IMR-90 (cell line): ENCODE results near the gene KRT5.

Experiments
- BHLHE40 ChIP-seq: fragments of 150-350 bp; IDR thresholded peaks from 2 replicates; pipeline ENCODE4 v1.6.1; 2016; ENCODE audit warnings: mild to moderate bottlenecking, low read depth, low read length
- CHD1 ChIP-seq: IDR thresholded peaks from 2 replicates; pipeline ENCODE4 v1.6.1; 2012; ENCODE audit warnings: low read depth, low read length, improper control_type of control experiment
- CTCF ChIP-seq: conservative IDR thresholded peaks from 2 replicates; pipeline ENCODE4 v1.5.1; 2012; ENCODE audit warnings: mild to moderate bottlenecking, low read depth, low read length, improper control_type of control experiment
- ELK1 ChIP-seq: fragments of 150-350 bp; IDR thresholded peaks from 2 replicates; pipeline ENCODE4 v1.6.1; 2016; ENCODE audit warnings: low read depth, mild to moderate bottlenecking, low read length, moderate library complexity, borderline replicate concordance
- MAFK ChIP-seq: IDR thresholded peaks from 2 replicates; pipeline ENCODE4 v1.6.1; 2012; ENCODE audit warnings: low read depth, low read length, improper control_type of control experiment
- MAZ ChIP-seq: IDR thresholded peaks from 2 replicates; pipeline ENCODE4 v1.6.1; 2012; ENCODE audit warnings: low read depth, mild to moderate bottlenecking, low read length, improper control_type of control experiment, moderate library complexity, borderline replicate concordance
- POLR2A ChIP-seq: IDR thresholded peaks from 2 replicates; pipeline ENCODE4 v1.6.1; 2012; ENCODE audit warnings: mild to moderate bottlenecking, low read depth, low read length
- RCOR1 ChIP-seq: IDR thresholded peaks from 2 replicates; pipeline ENCODE4 v1.6.1; 2012; ENCODE audit warnings: mild to moderate bottlenecking, low read length, improper control_type of control experiment; ENCODE audit not compliant: insufficient replicate concordance
- RFX5 ChIP-seq: IDR thresholded peaks from 2 replicates; pipeline ENCODE4 v1.8.0; 2012; ENCODE audit warnings: low read depth, mild to moderate bottlenecking, low read length, moderate library complexity
- SMC3 ChIP-seq: fragments of 150-350 bp; IDR thresholded peaks from 2 replicates; pipeline ENCODE4 v1.6.1; 2016; ENCODE audit warnings: low read depth, mild to moderate bottlenecking, antibody characterized with exemption, low read length, moderate library complexity
- USF2 ChIP-seq: fragments of 150-350 bp; IDR thresholded peaks from 2 replicates; pipeline ENCODE4 v1.6.1; 2017; ENCODE audit warnings: mild to moderate bottlenecking, antibody characterized with exemption, low read length, low read depth

GRCh38 chr12:52524898-52525591 is 4.9 kb upstream of the KRT5 start:
- TF ChIP-seq POLR2A: no peak
- no peak for TF ChIP-seq ELK1
- no peak for TF ChIP-seq CTCF
- TF ChIP-seq RCOR1: no peak
- no peak for TF ChIP-seq RFX5
- TF ChIP-seq MAFK: no peak
- TF ChIP-seq SMC3: no peak
- TF ChIP-seq MAZ: no peak
- TF ChIP-seq USF2: no peak
- TF ChIP-seq BHLHE40: no peak
- TF ChIP-seq CHD1: no peak
